Measurements from ENCODE around the gene ZNF221.
A peak's percentile ranks its signal among the peaks of the same experiment; 100 is the strongest.

Gene ZNF221

GRCh38 chr19:43956827-43957226 is 5.8 kb downstream of the ZNF221 start:
- TF ChIP-seq, protein P1, sequence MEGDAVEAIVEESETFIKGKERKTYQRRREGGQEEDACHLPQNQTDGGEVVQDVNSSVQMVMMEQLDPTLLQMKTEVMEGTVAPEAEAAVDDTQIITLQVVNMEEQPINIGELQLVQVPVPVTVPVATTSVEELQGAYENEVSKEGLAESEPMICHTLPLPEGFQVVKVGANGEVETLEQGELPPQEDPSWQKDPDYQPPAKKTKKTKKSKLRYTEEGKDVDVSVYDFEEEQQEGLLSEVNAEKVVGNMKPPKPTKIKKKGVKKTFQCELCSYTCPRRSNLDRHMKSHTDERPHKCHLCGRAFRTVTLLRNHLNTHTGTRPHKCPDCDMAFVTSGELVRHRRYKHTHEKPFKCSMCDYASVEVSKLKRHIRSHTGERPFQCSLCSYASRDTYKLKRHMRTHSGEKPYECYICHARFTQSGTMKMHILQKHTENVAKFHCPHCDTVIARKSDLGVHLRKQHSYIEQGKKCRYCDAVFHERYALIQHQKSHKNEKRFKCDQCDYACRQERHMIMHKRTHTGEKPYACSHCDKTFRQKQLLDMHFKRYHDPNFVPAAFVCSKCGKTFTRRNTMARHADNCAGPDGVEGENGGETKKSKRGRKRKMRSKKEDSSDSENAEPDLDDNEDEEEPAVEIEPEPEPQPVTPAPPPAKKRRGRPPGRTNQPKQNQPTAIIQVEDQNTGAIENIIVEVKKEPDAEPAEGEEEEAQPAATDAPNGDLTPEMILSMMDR (IDR thresholded peaks at IDR 0.05; ENCODE audit: low read depth, low read length, missing control alignments): no peak
- H3K4me3 ChIP-seq (replicated peaks; ENCODE audit: low read depth, low read length): no peak overlapping the region
- DNase-seq (ENCODE audit: extremely low read depth, low read depth): no peak

DNA sequence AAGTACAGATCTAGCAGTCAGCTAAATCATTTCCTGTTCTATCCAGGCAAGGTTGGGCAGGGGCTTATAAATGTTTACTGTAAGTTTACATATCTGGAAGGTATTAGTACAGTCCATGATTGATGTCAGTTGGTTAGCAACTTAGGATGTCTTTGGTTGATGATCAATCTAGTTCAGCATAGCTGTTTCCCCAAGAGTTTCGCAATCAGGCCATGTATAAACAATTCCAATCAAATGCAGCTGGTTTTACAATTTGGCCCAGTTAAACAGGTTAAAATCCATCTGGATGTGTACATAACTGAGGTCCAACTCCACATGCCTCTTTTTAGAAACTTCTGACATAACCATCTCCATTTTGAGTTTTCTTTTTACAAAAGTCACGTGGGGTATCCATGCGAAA is 6.9 kb downstream of the ZNF221 start:
- DNase-seq (ENCODE audit: extremely low read depth, low read depth): peak; percentile 66
- no peak overlapping the region for H3K4me3 ChIP-seq (replicated peaks; ENCODE audit: low read depth, low read length)
- TF ChIP-seq, protein P1 (IDR thresholded peaks at IDR 0.05; ENCODE audit: low read depth, low read length, missing control alignments): no peak

- no peak overlapping the region for H3K4me3 ChIP-seq (replicated peaks; ENCODE audit: low read depth, low read length)
- TF ChIP-seq, protein P1 (IDR thresholded peaks at IDR 0.05; ENCODE audit: low read depth, low read length, missing control alignments): no peak
- DNase-seq (ENCODE audit: extremely low read depth, low read depth): no peak
These were observed 9.4 kb downstream of the ZNF221 start for GRCh38 chr19:43960411-43960810.

- DNase-seq (ENCODE audit: extremely low read depth, low read depth): no peak
- no peak overlapping the region for H3K4me3 ChIP-seq (replicated peaks; ENCODE audit: low read depth, low read length)
- TF ChIP-seq, protein P1 (IDR thresholded peaks at IDR 0.05; ENCODE audit: low read depth, low read length, missing control alignments): no peak
These were observed 15.2 kb downstream of the ZNF221 start for GRCh38 chr19:43966079-43966694.

DNA sequence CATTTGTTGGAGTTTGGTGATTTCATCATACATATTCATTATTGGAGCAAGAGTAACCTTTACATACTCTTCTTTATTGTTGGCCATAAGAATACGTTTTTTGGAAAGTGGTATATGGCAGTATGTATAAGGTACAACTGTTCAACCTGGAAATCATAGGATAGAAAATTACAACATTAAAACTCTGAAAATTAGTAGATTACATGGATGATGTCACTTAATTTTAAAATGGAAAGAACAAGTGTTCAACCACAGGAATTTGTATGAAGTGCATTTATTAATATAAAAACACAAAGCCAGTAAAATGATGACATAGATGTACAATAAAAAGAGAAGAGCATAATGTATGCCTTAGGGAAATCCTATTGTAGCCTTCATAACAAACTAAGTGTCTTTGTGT is 25.7 kb downstream of the ZNF221 start:
- TF ChIP-seq, protein P1 (IDR thresholded peaks at IDR 0.05; ENCODE audit: low read depth, low read length, missing control alignments): no peak
- H3K4me3 ChIP-seq (replicated peaks; ENCODE audit: low read depth, low read length): no peak overlapping the region
- no peak for DNase-seq (ENCODE audit: extremely low read depth, low read depth)

DNA sequence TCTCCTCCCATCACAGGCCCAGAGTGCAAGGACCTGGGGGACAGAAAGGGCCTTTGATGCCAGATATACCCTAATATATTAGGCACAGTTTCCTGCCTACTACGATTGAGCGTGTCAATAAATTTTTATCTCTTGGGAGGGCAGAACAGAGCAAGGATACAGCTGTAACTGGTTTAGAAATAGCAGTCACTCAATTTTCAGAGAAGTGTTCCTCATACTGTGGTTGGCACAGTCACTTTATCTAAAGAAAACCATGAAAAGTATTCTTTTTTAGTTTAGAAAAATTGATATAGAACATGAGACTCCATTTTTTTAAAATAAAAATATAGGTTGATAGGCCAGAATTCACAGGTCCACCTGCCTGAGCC is 32.5 kb downstream of the ZNF221 start:
- peak overlapping the region; percentile 57 for H3K4me3 ChIP-seq (replicated peaks; ENCODE audit: low read depth, low read length)
- no peak for DNase-seq (ENCODE audit: extremely low read depth, low read depth)
- TF ChIP-seq, protein P1 (IDR thresholded peaks at IDR 0.05; ENCODE audit: low read depth, low read length, missing control alignments): no peak
